HG03103 (cell line): Measurements from ENCODE around the gene RBFOX2.
"Not testable (repeated sequence)": the region's sequence is repeated elsewhere in the genome, so short reads cannot be mapped to it uniquely, and the experiment has no call there.

Experiments
- ATAC-seq: cut with Tn5 transposase; IDR thresholded peaks from one replicate; pipeline ENCODE4 v1.9.1; 2021; ENCODE audit warnings: low read depth; ENCODE audit not compliant: unreplicated experiment

Gene RBFOX2

GRCh38 chr22:35838855-35839576 is 189.6 kb downstream of the RBFOX2 start:
- ATAC-seq: no peak

- no peak for ATAC-seq
These were observed 191.4 kb downstream of the RBFOX2 start for GRCh38 chr22:35837101-35837727.

- ATAC-seq: no peak
These were observed 192.5 kb downstream of the RBFOX2 start for GRCh38 chr22:35835998-35836691.

GRCh38 chr22:35835267-35835997 is 193.2 kb downstream of the RBFOX2 start:
- no peak for ATAC-seq

- no peak for ATAC-seq
These were observed 194.6 kb downstream of the RBFOX2 start for GRCh38 chr22:35834061-35834460.

GRCh38 chr22:35830305-35830704 is 198.3 kb downstream of the RBFOX2 start:
- ATAC-seq: no peak

- ATAC-seq: no peak
These were observed 204.4 kb downstream of the RBFOX2 start for GRCh38 chr22:35824256-35824655.

- no peak for ATAC-seq
These were observed 207.0 kb downstream of the RBFOX2 start for GRCh38 chr22:35821654-35822053.

- ATAC-seq: no peak
These were observed 209.2 kb downstream of the RBFOX2 start for GRCh38 chr22:35819421-35819820.

GRCh38 chr22:35818897-35819296 is 209.7 kb downstream of the RBFOX2 start:
- no peak for ATAC-seq

- ATAC-seq: no peak
These were observed 216.0 kb downstream of the RBFOX2 start for GRCh38 chr22:35812600-35812999.

GRCh38 chr22:35811670-35812069 is 217.0 kb downstream of the RBFOX2 start:
- no peak for ATAC-seq

GRCh38 chr22:35809816-35810215 is 218.8 kb downstream of the RBFOX2 start:
- no peak for ATAC-seq

- no peak for ATAC-seq
These were observed 220.2 kb downstream of the RBFOX2 start for GRCh38 chr22:35808377-35808776.

- not testable (repeated sequence) for ATAC-seq
These were observed 222.0 kb downstream of the RBFOX2 start for GRCh38 chr22:35806668-35807067.

- ATAC-seq: no peak
These were observed 223.2 kb downstream of the RBFOX2 start for GRCh38 chr22:35805466-35805865.

GRCh38 chr22:35804421-35804820 is 224.2 kb downstream of the RBFOX2 start:
- ATAC-seq: no peak

GRCh38 chr22:35802885-35803284 is 225.7 kb downstream of the RBFOX2 start:
- ATAC-seq: no peak

GRCh38 chr22:35801301-35801700 is 227.3 kb downstream of the RBFOX2 start:
- not testable (repeated sequence) for ATAC-seq

GRCh38 chr22:35799150-35799549 is 229.5 kb downstream of the RBFOX2 start:
- ATAC-seq: no peak

- no peak for ATAC-seq
These were observed 231.2 kb downstream of the RBFOX2 start for GRCh38 chr22:35797411-35797810.
